WTC11 (cell line): ENCODE results near the gene IL6ST. TPM values are rescaled to one million over a fixed set of nuclear protein-coding genes. Genes with fewer than 3 reads are reported as not detected.

Experiments used
- ATAC-seq: fragments of 200-7000 bp; cut with Tn5 transposase; 2 replicates; pipeline ENCODE4 v1.10.0; 2021; ENCODE audit warnings: mild to moderate bottlenecking, moderate library complexity
- CTCF ChIA-PET: fragments of 300-600 bp; sonication (Branson Sonifier 250); formaldehyde crosslinking; loops from one replicate; lab custom pipeline; 2021; ENCODE audit warnings: antibody characterized with exemption; lab: Charles Lee
- POLR2A ChIA-PET: fragments of 350-600 bp; sonication (Branson Sonifier 250); formaldehyde crosslinking; loops from one replicate; lab custom pipeline; 2021; ENCODE audit warnings: antibody characterized with exemption; lab: Charles Lee
- DNase-seq: peaks from one replicate; pipeline ENCODE4 v3.0.0; 2021; ENCODE audit warnings: low spot score
- H3K27ac Mint-ChIP-seq: 2 replicates; pipeline ENCODE4 v1.8.0; 2021; ENCODE audit warnings: mixed read lengths
- H3K27me3 Mint-ChIP-seq: 2 replicates; pipeline ENCODE4 v1.8.0; 2021; ENCODE audit warnings: low read depth, mild to moderate bottlenecking, moderate library complexity, mixed read lengths
- H3K36me3 Mint-ChIP-seq: 2 replicates; pipeline ENCODE4 v1.8.0; 2021; ENCODE audit warnings: mixed read lengths
- H3K4me1 Mint-ChIP-seq: 2 replicates; pipeline ENCODE4 v1.8.0; 2022; ENCODE audit warnings: mixed read lengths
- H3K4me3 Mint-ChIP-seq: 2 replicates; pipeline ENCODE4 v1.8.0; 2021; ENCODE audit warnings: mild to moderate bottlenecking, moderate library complexity, mixed read lengths
- H3K9me3 Mint-ChIP-seq: 2 replicates; pipeline ENCODE4 v1.8.0; 2021; ENCODE audit warnings: mixed read lengths
- ATF1 ChIP-seq: sonication (generic); formaldehyde crosslinking; IDR thresholded peaks from 2 replicates; pipeline ENCODE4 v1.8.1; 2023; ENCODE audit warnings: mild to moderate bottlenecking, moderate library complexity, missing genetic modification reagents
- IRF1 ChIP-seq: sonication (generic); formaldehyde crosslinking; IDR thresholded peaks from 2 replicates; pipeline ENCODE4 v1.8.0; 2023; ENCODE audit warnings: missing genetic modification reagents
- IRF2 ChIP-seq: sonication (generic); formaldehyde crosslinking; IDR thresholded peaks from 2 replicates; pipeline ENCODE4 v1.8.0; 2022; ENCODE audit warnings: low read depth, missing genetic modification reagents, borderline replicate concordance
- JAZF1 ChIP-seq: fragments of 250-450 bp; sonication (Bioruptor Pico); IDR thresholded peaks from 2 replicates; pipeline ENCODE4 v1.9.0; 2021; ENCODE audit warnings: moderate library complexity, mild to moderate bottlenecking, inconsistent platforms
- JUN ChIP-seq: sonication (generic); formaldehyde crosslinking; IDR thresholded peaks from 2 replicates; pipeline ENCODE4 v1.8.0; 2023; ENCODE audit warnings: mild to moderate bottlenecking, missing genetic modification reagents
- KAT7 ChIP-seq: sonication (generic); formaldehyde crosslinking; IDR thresholded peaks from 2 replicates; pipeline ENCODE4 v1.8.1; 2023; ENCODE audit warnings: missing genetic modification reagents, mild to moderate bottlenecking, borderline replicate concordance
- MAX ChIP-seq: sonication (generic); formaldehyde crosslinking; IDR thresholded peaks from 2 replicates; pipeline ENCODE4 v1.8.0; 2022; ENCODE audit warnings: mild to moderate bottlenecking, missing genetic modification reagents
- PREB ChIP-seq: sonication (generic); formaldehyde crosslinking; IDR thresholded peaks from 2 replicates; pipeline ENCODE4 v1.8.1; 2022; ENCODE audit warnings: mild to moderate bottlenecking, missing genetic modification reagents, moderate library complexity, borderline replicate concordance
- ZBTB21 ChIP-seq: sonication (generic); formaldehyde crosslinking; IDR thresholded peaks from 2 replicates; pipeline ENCODE4 v1.8.1; 2023; ENCODE audit warnings: mild to moderate bottlenecking, missing genetic modification reagents, borderline replicate concordance
- ZBTB43 ChIP-seq: sonication (generic); formaldehyde crosslinking; IDR thresholded peaks from 2 replicates; pipeline ENCODE4 v1.8.1; 2023; ENCODE audit warnings: mild to moderate bottlenecking, missing genetic modification reagents
- ZMAT4 ChIP-seq: fragments of 250-450 bp; sonication (Bioruptor Pico); IDR thresholded peaks from 2 replicates; pipeline ENCODE4 v1.9.0; 2021; ENCODE audit warnings: mild to moderate bottlenecking
- ZNF219 ChIP-seq: sonication (generic); formaldehyde crosslinking; IDR thresholded peaks from 2 replicates; pipeline ENCODE4 v1.8.0; 2023; ENCODE audit warnings: missing genetic modification reagents, mild to moderate bottlenecking, borderline replicate concordance
- ZNF425 ChIP-seq: fragments of 250-450 bp; sonication (Bioruptor Pico); conservative IDR thresholded peaks from 2 replicates; pipeline ENCODE4 v1.9.0; 2021; ENCODE audit warnings: mild to moderate bottlenecking
- ZNF532 ChIP-seq: fragments of 250-450 bp; sonication (Bioruptor Pico); IDR thresholded peaks from 2 replicates; pipeline ENCODE4 v1.9.0; 2021; ENCODE audit warnings: mild to moderate bottlenecking, borderline replicate concordance
- total RNA-seq: library from RNA; stranded (reverse); gene quantifications from 3 replicates; pipeline ENCODE4 v1.2.3, GENCODE V29; 2021

The IL6ST gene
- total RNA-seq, 1 experiment from 2014 or later, result 8.4 TPM

- ChIA-PET POLR2A (interaction anchor here (0.6 kb wide), 1 partner anchor 90 kb away, joined by 3 read pairs; no protein-coding TSS in a partner anchor), CTCF (no interaction called here)
- no peaks in the 10 kb centered on the region for H3K4me1 Mint-ChIP-seq
- H3K27ac Mint-ChIP-seq, result no peak overlapping the region
- DNase-seq (no peak), ATAC-seq (no peak)
- peaks cover 7% of the 10 kb centered on the region for H3K9me3 Mint-ChIP-seq
- no peak overlapping the region for H3K4me3 Mint-ChIP-seq
- TF ChIP-seq KAT7 (CRISPR knock-in tag) (no peak), ZBTB21 (CRISPR knock-in tag) (no peak), JUN (CRISPR knock-in tag) (no peak), ZNF532 (CRISPR knock-in tag) (no peak), ATF1 (CRISPR knock-in tag) (no peak), PREB (CRISPR knock-in tag) (no peak)
- TF ChIP-seq, all 79 proteins: peak for 0
- H3K27me3 Mint-ChIP-seq, result no peaks in the 10 kb centered on the region
- no peaks in the 10 kb centered on the region for H3K36me3 Mint-ChIP-seq
These were observed 81.0 kb downstream of the IL6ST start for GRCh38 chr5:55913466-55914413.

- peaks cover 7% of the 10 kb centered on the region for H3K9me3 Mint-ChIP-seq
- ChIA-PET CTCF (no interaction called here), POLR2A (no interaction called here)
- H3K27ac Mint-ChIP-seq, result no peak overlapping the region
- no peaks in the 10 kb centered on the region for H3K4me1 Mint-ChIP-seq
- ATAC-seq, result no peak
- DNase-seq, result no peak
- H3K27me3 Mint-ChIP-seq, result no peaks in the 10 kb centered on the region
- no peaks in the 10 kb centered on the region for H3K36me3 Mint-ChIP-seq
- no peak for TF ChIP-seq ATF1 (CRISPR knock-in tag)
- TF ChIP-seq IRF2, result no peak
- TF ChIP-seq ZBTB43 (CRISPR knock-in tag), result no peak
- no peak for TF ChIP-seq MAX (CRISPR knock-in tag)
- no peak for TF ChIP-seq JAZF1 (CRISPR knock-in tag)
- no peak for TF ChIP-seq ZNF219 (CRISPR knock-in tag)
- no peak for TF ChIP-seq ZMAT4 (CRISPR knock-in tag)
- TF ChIP-seq ZNF425 (CRISPR knock-in tag), result no peak
- TF ChIP-seq IRF1, result no peak
- no peak overlapping the region for H3K4me3 Mint-ChIP-seq
These were observed 82.7 kb downstream of the IL6ST start for GRCh38 chr5:55911784-55912653.
